RWPE2 (cell line): Measurements from ENCODE around the gene KLK10.
A peak's percentile ranks its signal among the peaks of the same experiment; 100 is the strongest.

ENCODE experiments used
- ATAC-seq: fragments of 200-7000 bp; cut with Tn5 transposase; 3 replicates; pipeline ENCODE4 v1.9.1; 2021; ENCODE audit warnings: low read depth
- DNase-seq: peaks from one replicate; pipeline ENCODE4 v3.0.0-alpha.2; 2020; ENCODE audit warnings: low spot score
- H3K27ac ChIP-seq: fragments of 450-650 bp; 2 replicates; pipeline ENCODE4 v1.5.1; 2017; ENCODE audit warnings: mild to moderate bottlenecking; ENCODE audit not compliant: poor library complexity, severe bottlenecking
- H3K27me3 ChIP-seq: fragments of 250-450 bp; sonication (Bioruptor Pico); 2 replicates; pipeline ENCODE4 v1.5.1; 2021; ENCODE audit warnings: mild to moderate bottlenecking, moderate library complexity; ENCODE audit not compliant: insufficient read depth, poor library complexity, severe bottlenecking
- H3K36me3 ChIP-seq: fragments of 250-450 bp; sonication (Bioruptor Pico); 2 replicates; pipeline ENCODE4 v1.5.1; 2020; ENCODE audit warnings: low read depth, mild to moderate bottlenecking, moderate library complexity
- H3K4me1 ChIP-seq: fragments of 250-450 bp; sonication (Bioruptor Pico); 2 replicates; pipeline ENCODE4 v1.5.1; 2021; ENCODE audit warnings: mild to moderate bottlenecking, moderate library complexity; ENCODE audit not compliant: insufficient read depth, poor library complexity, severe bottlenecking
- H3K4me3 ChIP-seq: fragments of 250-450 bp; sonication (Bioruptor Pico); 2 replicates; pipeline ENCODE4 v1.5.1; 2021; ENCODE audit warnings: mild to moderate bottlenecking, moderate library complexity; ENCODE audit not compliant: severe bottlenecking
- H3K9me3 ChIP-seq: fragments of 250-450 bp; sonication (Bioruptor Pico); 2 replicates; pipeline ENCODE4 v1.5.1; 2021; ENCODE audit warnings: mild to moderate bottlenecking, moderate library complexity; ENCODE audit not compliant: severe bottlenecking
- TF ChIP-seq, protein P1 (sequence below): fragments of 450-650 bp; IDR thresholded peaks from one replicate; pipeline ENCODE4 v1.5.1; 2017; ENCODE audit warnings: mild to moderate bottlenecking, moderate library complexity; ENCODE audit not compliant: poor library complexity, severe bottlenecking

Gene KLK10

GRCh38 chr19:51027873-51028272 is 8.4 kb upstream of the KLK10 start:
- Histone ChIP-seq H3K36me3 (no peaks in the 10 kb centered on the region), H3K9me3 (no peaks in the 10 kb centered on the region), H3K4me3 (no peak overlapping the region), H3K4me1 (no peaks in the 10 kb centered on the region), H3K27me3 (peaks cover 3% of the 10 kb centered on the region), H3K27ac (no peak overlapping the region)
- ATAC-seq (no peak), DNase-seq (no peak)
- TF ChIP-seq, protein P1, sequence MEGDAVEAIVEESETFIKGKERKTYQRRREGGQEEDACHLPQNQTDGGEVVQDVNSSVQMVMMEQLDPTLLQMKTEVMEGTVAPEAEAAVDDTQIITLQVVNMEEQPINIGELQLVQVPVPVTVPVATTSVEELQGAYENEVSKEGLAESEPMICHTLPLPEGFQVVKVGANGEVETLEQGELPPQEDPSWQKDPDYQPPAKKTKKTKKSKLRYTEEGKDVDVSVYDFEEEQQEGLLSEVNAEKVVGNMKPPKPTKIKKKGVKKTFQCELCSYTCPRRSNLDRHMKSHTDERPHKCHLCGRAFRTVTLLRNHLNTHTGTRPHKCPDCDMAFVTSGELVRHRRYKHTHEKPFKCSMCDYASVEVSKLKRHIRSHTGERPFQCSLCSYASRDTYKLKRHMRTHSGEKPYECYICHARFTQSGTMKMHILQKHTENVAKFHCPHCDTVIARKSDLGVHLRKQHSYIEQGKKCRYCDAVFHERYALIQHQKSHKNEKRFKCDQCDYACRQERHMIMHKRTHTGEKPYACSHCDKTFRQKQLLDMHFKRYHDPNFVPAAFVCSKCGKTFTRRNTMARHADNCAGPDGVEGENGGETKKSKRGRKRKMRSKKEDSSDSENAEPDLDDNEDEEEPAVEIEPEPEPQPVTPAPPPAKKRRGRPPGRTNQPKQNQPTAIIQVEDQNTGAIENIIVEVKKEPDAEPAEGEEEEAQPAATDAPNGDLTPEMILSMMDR, result no peak

DNA sequence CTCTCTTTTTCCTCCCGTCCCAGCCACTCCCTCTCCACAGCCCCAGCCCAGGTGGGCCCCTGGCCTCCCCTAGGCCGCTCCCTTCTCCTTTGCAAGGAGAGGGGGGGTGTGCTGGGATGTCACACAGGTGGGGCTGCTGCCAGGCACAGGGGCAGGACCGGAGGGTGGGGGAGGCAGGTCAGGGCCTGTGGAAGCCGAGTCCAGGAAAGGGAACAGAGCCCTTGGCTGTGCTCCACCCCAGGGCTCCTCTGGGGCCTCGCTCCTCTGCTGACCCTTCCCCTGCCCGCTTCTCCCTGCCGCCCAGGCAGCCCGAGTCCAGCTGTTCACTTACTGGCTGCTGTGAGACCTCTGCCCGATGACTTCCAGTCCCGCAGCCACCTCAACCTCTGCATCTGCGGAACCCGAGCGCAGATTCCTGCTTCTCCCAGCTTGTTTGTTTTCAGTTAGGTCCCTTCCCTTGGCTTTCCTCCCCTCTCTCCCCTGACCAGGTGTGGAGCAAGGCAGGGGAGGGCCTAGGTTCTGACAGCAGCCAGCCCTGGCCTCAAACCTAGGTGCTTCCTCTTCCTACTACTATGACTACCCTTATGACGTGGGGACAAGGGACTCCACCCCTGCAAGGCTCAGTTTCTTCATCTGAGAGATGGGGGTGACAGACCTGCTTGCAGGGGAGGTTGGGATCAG is 7.8 kb upstream of the KLK10 start:
- Histone ChIP-seq H3K4me1 (no peaks in the 10 kb centered on the region), H3K27ac (no peak overlapping the region), H3K27me3 (peaks cover 3% of the 10 kb centered on the region), H3K4me3 (no peak overlapping the region), H3K36me3 (no peaks in the 10 kb centered on the region), H3K9me3 (no peaks in the 10 kb centered on the region)
- TF ChIP-seq, protein P1, result no peak
- no peak for DNase-seq
- ATAC-seq, result no peak; the same call in 2 of the 3 replicates

GRCh38 chr19:51026554-51026831 is 7.0 kb upstream of the KLK10 start, which contains the start of gene KLK11:
KLK11 (minus strand) TSS chr19:51026616; CDS start chr19:51025631, 985 bp downstream.
- Histone ChIP-seq H3K27ac (no peak within 1 kb of the TSS), H3K4me1 (no peaks in the 10 kb centered on the region), H3K9me3 (no peaks in the 10 kb centered on the region), H3K4me3 (no peak within 1 kb of the TSS), H3K36me3 (no peaks in the 10 kb centered on the region), H3K27me3 (peaks cover 3% of the 10 kb centered on the region)
- TF ChIP-seq, protein P1, result no peak
- ATAC-seq (peak; percentile 55; the same call in 2 of the 3 replicates), DNase-seq (no peak)

DNA sequence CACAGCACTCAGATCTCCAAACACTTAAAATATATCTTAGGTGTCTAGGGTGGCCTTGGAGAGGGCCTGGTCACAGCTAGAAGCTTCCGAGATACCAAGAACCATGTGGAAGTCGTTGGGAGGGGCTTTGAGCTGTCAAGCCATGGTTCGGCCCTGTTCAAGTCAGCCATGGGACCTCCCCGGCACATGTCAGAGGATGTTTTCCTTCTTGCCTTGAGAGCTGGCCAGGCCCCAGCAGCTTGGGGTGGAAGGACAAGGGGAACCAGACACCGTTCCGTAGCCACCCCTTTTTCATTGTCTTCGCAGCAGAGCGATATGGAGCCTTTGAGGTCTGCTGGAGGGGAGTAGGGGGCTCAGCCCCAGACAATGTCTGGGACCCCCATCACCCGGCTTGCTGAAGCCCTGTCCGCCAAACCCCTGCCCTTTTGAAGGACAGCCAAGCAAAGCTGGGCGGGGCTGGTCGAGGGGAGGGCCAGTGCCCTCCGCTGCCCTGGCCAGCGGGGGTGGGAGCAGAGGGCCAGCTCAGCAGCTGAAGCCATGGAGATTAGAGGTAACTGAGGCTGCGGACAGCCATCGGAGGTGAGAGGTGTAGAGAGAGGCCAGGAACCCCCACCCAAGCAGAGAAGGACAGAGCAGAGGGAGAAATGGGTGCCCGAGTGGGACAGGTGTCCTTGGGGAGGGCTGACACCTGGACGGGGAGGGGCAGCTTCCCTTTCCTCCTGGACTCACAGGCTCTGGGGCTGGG is 6.5 kb upstream of the KLK10 start:
- DNase-seq (no peak), ATAC-seq (no peak)
- no peak overlapping the region for H3K4me3 ChIP-seq
- no peak overlapping the region for H3K27ac ChIP-seq
- H3K4me1 ChIP-seq, result no peaks in the 10 kb centered on the region
- H3K9me3 ChIP-seq, result no peaks in the 10 kb centered on the region
- TF ChIP-seq, protein P1, result no peak
- peaks cover 3% of the 10 kb centered on the region for H3K27me3 ChIP-seq
- no peaks in the 10 kb centered on the region for H3K36me3 ChIP-seq

DNA sequence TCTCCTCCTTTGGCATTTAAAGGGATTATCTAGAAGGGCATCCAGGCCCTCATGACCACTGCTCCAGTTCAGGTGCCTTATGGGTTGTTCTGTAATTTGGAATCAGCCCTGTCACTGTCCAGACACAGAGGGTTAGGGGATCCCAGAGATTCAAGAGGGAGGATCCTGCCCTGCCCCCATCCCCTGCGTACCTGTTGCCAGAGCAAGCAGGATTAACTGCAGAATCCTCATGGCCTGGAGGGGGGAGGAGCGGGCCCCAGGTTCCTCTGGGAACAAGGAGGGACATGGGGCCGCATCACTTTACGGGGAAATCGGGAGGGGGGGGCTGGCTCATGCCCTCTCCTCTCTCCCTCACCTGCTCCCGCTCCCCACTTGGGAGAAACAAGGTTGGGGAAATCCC is 5.9 kb upstream of the KLK10 start:
- H3K36me3 ChIP-seq, result no peaks in the 10 kb centered on the region
- H3K4me3 ChIP-seq, result no peak overlapping the region
- H3K4me1 ChIP-seq, result no peaks in the 10 kb centered on the region
- peaks cover 3% of the 10 kb centered on the region for H3K27me3 ChIP-seq
- ATAC-seq (no peak), DNase-seq (no peak)
- H3K9me3 ChIP-seq, result no peaks in the 10 kb centered on the region
- TF ChIP-seq, protein P1, result no peak
- H3K27ac ChIP-seq, result no peak overlapping the region
